Adrenal gland (tissue), 5 donors: ENCODE measurements around the gene AZU1.

Source experiments
- CTCF ChIP-seq, 6 experiments: fragments of 450-650 bp in 4 of 6; fragments of 200-600 bp in 2 of 6; sonication (generic) in 1 of 6; IDR thresholded peaks; 1 replicate in 5 of 6; 2 replicates in 1 of 6; pipeline versions ENCODE4 v1.5.1 to v1.8.0; 2016 to 2021; ENCODE audit warnings: antibody characterized with exemption in 6 of 6, mild to moderate bottlenecking in 2 of 6, moderate library complexity in 1 of 6
- POLR2A ChIP-seq, 2 donors: fragments of 450-650 bp; IDR thresholded peaks; one replicate each; pipeline ENCODE4 v1.6.1; 2017; ENCODE audit warnings: antibody characterized with exemption in 2 of 2, mild to moderate bottlenecking in 2 of 2, moderate library complexity in 1 of 2
- donor health status: DM: no; HTN: no; CAD: no.

DNA sequence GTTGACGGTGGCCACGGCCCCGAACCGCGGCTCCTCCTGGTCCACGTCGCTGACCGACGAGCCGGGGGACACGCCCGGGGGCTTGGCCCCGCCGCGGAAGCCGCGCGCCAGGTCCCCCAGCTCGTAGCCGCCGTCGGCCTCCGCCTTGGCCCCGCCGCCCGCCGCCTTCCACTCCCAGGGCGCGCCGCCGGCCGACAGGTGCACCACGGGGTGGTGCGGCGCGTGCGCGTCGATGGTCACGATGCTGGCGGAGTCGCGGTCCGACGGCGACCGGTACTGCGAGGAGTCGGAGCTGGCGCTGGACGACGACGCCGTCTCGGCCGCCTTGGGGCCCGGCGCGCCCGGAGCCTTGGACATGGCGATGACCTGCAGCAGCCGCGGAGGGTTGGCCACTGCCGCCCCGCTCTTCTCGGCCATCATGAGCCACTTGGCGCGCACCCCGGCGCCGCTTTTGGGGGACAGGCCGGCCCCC, 14.9 kb upstream of the AZU1 start:
- TF ChIP-seq CTCF (IDR thresholded peaks at IDR 0.05) (no peak), POLR2A (IDR thresholded peaks at IDR 0.05) (no peak)
